Measurements from ENCODE around the gene SORCS2.

DNA sequence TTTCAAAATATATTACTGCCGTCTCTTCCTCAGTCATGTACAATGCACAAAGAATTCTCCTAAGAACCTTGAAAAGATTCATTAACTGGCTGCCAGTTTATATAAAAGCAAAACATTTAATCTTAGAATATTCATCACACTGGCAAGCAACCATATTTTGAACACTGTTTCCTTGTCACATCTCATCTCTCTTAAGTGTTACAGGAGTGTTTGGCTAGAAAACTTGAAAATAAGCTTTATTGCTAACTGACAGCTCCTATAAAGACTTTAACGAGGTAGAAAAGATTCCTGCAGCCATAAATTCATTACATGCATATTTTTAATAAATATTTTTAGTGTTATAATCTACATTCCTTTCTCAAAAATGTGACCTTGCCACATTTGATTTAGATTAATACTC lies 597.7 kb downstream of the SORCS2 start:
- TF ChIP-seq EZH2 (IDR thresholded peaks at IDR 0.05) = no peak
- TF ChIP-seq POLR2AphosphoS5 (IDR thresholded peaks at IDR 0.05; ENCODE audit: borderline replicate concordance, low read depth, low read length) = no peak
- no peak for TF ChIP-seq FOXP2 (optimal IDR thresholded peaks at IDR 0.05; ENCODE audit: control extremely low read depth, extremely low read length, insufficient read depth)

All from SK-N-MC (cell line).